8988T (cell line): Measurements from ENCODE around the gene SNAI1.

ENCODE experiments used
- DNase-seq: peaks from one replicate; pipeline ENCODE4 v3.0.0; 2011

The SNAI1 gene

DNA sequence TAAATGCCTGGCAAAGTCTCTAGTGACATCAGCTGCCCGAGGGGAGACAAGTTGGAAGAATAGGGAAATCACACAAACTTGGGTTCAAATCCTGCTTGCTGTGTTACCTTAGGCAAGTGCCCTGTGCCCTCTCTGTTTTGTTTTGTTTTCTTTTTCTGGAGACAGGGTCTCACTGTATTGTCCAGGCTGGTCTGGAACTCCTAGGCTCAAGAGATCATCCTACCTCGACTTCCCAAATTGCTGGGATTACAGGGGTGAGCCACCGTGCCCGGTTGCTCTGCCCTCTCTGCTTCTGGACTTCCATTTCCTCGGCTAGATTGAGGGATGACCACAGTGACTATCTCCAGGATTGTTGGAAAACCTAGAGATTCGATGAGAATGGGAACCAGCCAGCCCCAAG lies 55.4 kb downstream of the SNAI1 start:
- no peak for DNase-seq
